GM19438 (cell line): Measurements from ENCODE around the gene MS4A5.
"Not testable (repeated sequence)": the region's sequence is repeated elsewhere in the genome, so short reads cannot be mapped to it uniquely, and the experiment has no call there.

Source experiments
- ATAC-seq: cut with Tn5 transposase; IDR thresholded peaks from one replicate; pipeline ENCODE4 v1.9.1; 2021; ENCODE audit warnings: low read depth; ENCODE audit not compliant: unreplicated experiment

The MS4A5 gene

GRCh38 chr11:60429272-60429671, at the start of gene MS4A5:
Gene MS4A5, plus strand, starts transcription at chr11:60429572. Its CDS starts 103 bp downstream, at chr11:60429675.
- ATAC-seq = no peak

- peak; percentile 86 for ATAC-seq
Observed at GRCh38 chr11:60389279-60389910, 40.0 kb upstream of the MS4A5 start.

GRCh38 chr11:60390419-60390818, 39.0 kb upstream of the MS4A5 start:
- no peak for ATAC-seq

- ATAC-seq = no peak
Observed at GRCh38 chr11:60392361-60392760, 37.0 kb upstream of the MS4A5 start.

GRCh38 chr11:60393016-60393415, 36.4 kb upstream of the MS4A5 start:
- ATAC-seq = no peak

- ATAC-seq = no peak
Observed at GRCh38 chr11:60394666-60395380, 34.5 kb upstream of the MS4A5 start.

- no peak for ATAC-seq
Observed at GRCh38 chr11:60396382-60396781, 33.0 kb upstream of the MS4A5 start, which contains the start of gene MS4A14. Gene MS4A14, plus strand, starts transcription at chr11:60396459. Its CDS starts 120 bp downstream, at chr11:60396579.

GRCh38 chr11:60396799-60397198, 32.6 kb upstream of the MS4A5 start:
- peak; percentile 66 for ATAC-seq

- ATAC-seq = no peak
Observed at GRCh38 chr11:60420015-60420414, 9.4 kb upstream of the MS4A5 start.

- ATAC-seq = no peak
Observed at GRCh38 chr11:60422609-60423008, 6.8 kb upstream of the MS4A5 start.

- ATAC-seq = no peak
Observed at GRCh38 chr11:60428517-60428916, 855 bp upstream of the MS4A5 start.

GRCh38 chr11:60431251-60431650, 1.9 kb downstream of the MS4A5 start:
- ATAC-seq = no peak

- no peak for ATAC-seq
Observed at GRCh38 chr11:60433401-60433800, 4.0 kb downstream of the MS4A5 start.

GRCh38 chr11:60447070-60447469, 17.7 kb downstream of the MS4A5 start:
- no peak for ATAC-seq

- ATAC-seq = no peak
Observed at GRCh38 chr11:60447846-60448245, 18.5 kb downstream of the MS4A5 start.

- not testable (repeated sequence) for ATAC-seq
Observed at GRCh38 chr11:60451185-60451584, 21.8 kb downstream of the MS4A5 start.

- no peak for ATAC-seq
Observed at GRCh38 chr11:60454212-60454611, 24.8 kb downstream of the MS4A5 start.

GRCh38 chr11:60455531-60456042, 26.2 kb downstream of the MS4A5 start, which contains the start of gene MS4A1:
Gene MS4A1, plus strand, starts transcription at chr11:60455847. Its CDS starts 6,528 bp downstream, at chr11:60462375.
- peak; percentile 73 for ATAC-seq

GRCh38 chr11:60457576-60457975, 28.2 kb downstream of the MS4A5 start:
- peak; percentile 43 for ATAC-seq

- no peak for ATAC-seq
Observed at GRCh38 chr11:60459345-60459744, 30.0 kb downstream of the MS4A5 start.

GRCh38 chr11:60468829-60469228, 39.5 kb downstream of the MS4A5 start:
- ATAC-seq = no peak

GRCh38 chr11:60469723-60470122, 40.4 kb downstream of the MS4A5 start:
- no peak for ATAC-seq
